HuH-7 (cell line): ENCODE results near the gene HNRNPF.
A peak's percentile ranks its signal among the peaks of the same experiment; 100 is the strongest.
"Not testable (repeated sequence)": the region's sequence is repeated elsewhere in the genome, so short reads cannot be mapped to it uniquely, and the experiment has no call there.

ENCODE experiments used
- DNase-seq: peaks from one replicate; pipeline ENCODE4 v3.0.0; 2011; ENCODE audit warnings: low spot score

Gene HNRNPF, protein sequence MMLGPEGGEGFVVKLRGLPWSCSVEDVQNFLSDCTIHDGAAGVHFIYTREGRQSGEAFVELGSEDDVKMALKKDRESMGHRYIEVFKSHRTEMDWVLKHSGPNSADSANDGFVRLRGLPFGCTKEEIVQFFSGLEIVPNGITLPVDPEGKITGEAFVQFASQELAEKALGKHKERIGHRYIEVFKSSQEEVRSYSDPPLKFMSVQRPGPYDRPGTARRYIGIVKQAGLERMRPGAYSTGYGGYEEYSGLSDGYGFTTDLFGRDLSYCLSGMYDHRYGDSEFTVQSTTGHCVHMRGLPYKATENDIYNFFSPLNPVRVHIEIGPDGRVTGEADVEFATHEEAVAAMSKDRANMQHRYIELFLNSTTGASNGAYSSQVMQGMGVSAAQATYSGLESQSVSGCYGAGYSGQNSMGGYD

GRCh38 chr10:43408710-43409384 lies at the start of gene HNRNPF:
Gene HNRNPF, minus strand, starts transcription at chr10:43409186. Its CDS starts 21,302 bp downstream, at chr10:43387884.
- DNase-seq: peak; percentile 73

DNA sequence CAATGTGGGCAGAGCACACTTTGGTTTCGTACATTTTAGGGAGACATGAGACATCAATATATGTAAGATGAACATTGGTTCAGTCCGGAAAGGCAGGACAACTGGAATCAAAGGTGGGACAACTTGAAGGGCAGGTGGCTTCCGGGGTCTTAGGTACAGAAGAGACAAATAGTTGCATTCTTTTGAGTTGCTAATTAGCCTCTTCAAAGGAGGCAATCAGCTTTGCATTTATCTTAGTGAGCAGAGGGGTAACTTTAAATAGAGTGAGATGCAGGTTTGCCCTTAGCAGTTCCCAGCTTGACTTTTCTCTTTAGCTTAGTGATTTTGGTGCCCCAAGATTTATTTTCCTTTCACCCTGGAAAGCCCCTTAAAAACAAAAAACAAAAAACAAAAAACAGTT lies 49.2 kb upstream of the HNRNPF start:
- no peak for DNase-seq

DNA sequence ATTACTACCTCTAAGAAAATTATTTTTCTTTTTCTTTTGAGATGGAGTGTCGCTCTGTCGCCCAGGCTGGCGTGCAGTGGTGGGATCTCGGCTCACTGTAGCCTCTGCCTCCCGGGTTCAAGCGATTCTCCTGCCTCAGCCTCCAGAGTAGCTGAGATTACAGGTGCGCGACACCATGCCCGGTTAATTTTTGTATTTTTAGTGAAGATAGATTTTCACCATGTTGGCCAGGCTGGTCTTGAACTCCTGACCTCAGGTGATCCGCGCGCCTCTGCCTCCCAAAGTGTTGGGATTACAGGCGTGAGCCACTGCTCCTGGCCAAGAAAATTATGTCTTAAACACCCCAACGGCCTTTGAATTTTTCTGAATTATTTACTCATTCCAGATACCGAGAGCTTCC lies 47.6 kb upstream of the HNRNPF start:
- DNase-seq: not testable (repeated sequence)

DNA sequence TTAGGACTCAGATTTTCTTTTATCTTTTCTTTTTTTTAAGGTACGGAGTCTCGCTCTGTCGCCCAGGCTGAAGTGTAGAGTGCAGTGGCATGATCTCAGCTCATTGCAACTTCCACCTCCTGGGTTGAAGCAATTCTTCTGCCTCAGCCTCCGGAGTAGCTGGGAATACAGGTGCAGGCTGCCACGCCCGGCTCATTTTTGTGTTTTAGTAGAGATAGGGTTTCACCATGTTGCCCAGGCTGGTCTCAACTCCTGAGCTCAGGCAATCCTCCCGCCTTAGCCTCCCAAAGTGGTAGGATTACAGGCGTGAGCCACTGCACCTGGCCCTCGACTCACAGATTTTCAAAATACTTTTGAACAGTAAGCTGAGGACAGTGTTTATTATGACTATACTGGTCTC lies 45.0 kb upstream of the HNRNPF start:
- DNase-seq: not testable (repeated sequence)

DNA sequence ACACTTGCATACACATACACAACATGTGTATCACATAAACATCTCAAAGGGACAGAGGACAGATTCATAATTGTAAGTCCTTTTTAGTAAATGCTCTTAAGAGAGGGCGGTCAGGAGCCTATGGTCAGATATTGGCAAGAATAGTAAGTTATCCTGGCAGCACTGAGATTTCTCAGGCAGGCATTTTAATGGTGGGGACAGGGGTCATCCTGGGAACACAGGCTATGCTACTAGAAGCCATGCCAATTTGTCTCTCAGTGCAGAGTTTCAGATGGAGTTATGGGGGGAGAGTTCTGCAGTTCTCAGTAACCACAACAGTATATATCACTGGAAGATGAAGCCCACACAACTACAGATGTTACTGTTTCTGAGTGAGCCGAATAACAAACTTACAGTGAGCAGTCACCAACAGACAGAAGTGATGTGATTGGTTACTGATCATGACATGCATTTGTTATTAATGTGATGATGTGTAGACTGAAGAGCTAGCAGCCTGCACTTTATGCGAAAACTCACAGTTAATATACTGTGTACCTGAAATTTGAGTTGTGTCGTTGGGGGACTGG lies 44.4 kb upstream of the HNRNPF start:
- no peak for DNase-seq

DNA sequence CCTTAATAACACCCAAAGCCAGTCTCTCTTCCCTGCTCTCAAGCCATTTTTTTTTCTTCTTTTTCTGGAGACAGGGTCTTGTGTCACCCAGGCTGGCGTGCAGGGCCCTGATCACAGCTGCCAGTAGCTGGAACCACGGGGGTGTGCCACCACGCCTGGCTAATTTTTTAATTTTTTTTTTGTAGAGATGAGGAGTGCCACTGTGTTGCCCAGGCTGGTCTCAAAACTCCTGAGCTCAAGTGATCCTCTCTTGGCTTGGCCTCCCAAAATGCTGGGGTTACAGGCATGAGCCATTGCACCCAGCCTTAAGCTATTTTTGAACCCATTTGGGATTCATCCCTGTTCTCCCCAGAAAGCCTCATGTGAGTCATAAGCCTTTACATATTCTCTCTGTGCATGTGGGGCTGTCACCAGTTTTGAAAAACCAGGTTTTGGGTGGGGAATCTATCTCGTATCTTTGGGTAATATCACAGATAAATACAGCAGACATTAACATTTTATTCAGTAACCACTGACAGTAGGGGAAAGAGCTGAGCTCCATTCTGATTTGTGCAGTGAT lies 43.4 kb upstream of the HNRNPF start:
- no peak for DNase-seq

DNA sequence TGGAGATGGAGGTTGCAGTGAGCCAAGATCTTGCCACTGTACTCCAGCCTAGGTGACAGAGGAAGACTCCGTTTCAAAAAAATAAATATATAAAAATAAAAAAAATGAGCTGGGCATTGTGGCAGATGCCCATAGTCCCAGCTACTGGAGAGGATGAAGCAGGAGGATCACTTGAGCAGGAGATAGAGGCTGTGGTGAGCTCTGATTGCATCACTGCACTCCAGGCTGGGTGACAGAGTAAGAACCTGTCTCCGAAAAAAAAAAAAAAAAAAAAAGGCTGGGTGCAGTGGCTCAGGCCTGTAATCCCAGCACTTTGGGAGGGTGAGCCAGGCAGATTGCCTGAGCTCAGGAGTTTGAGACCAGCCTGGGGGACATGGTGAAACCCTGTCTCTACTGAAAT lies 39.8 kb upstream of the HNRNPF start:
- DNase-seq: no peak

DNA sequence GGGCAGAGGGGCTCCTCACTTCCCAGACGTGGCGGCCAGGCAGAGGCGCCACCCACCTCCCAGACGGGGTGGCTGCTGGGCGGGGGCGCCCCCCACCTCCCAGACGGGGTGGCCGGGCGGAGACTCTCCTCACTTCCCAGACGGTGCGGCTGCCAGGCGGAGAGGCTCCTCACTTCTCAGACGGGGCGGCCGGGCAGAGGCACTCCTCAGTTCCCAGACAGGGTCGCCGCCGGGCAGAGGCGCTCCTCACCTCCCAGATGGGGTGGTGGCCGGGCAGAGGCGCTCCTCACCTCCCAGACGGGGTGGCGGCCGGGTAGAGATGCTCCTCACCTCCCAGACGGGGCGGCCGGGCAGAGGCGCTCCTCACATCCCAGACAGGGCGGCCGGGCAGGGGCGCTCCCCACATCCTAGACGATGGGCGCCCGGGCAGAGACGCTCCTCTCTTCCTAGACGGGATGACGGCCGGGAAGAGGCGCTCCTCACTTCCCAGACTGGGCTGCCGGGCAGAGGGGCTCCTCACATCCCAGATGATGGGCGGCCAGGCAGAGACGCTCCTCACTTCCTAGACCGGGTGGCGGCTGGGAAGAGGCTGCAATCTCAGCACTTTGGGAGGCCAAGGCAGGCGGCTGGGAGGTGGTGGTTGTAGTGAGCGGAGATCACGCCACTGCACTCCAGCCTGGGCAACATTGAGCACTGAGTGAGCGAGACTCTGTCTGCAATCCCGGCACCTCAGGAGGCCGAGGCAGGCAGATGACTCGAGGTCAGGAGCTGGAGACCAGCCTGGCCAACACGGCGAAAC lies 37.4 kb upstream of the HNRNPF start:
- not testable (repeated sequence) for DNase-seq

- no peak for DNase-seq
Observed at GRCh38 chr10:43444897-43445466, 36.0 kb upstream of the HNRNPF start.

DNA sequence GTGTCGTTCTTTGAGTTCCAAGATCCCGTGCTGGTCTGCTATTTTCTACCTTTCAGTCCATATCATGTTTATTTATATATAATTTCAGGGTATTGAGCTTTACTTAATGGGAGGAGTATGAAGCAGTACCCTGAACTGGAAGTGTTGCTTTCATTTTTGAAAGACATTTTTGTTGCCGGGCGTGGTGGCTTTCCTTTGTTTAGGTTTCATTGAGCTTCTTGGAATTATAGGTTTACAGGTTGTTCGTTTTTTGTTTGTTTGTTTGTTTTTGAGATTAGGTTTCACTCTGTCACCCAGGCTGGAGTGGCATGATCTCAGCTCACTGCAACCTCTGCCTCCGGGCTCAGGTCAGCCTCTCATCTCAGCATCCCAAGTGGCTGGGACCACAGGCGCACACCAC lies 35.3 kb upstream of the HNRNPF start:
- DNase-seq: no peak

- no peak for DNase-seq
Observed at GRCh38 chr10:43440463-43441134, 31.6 kb upstream of the HNRNPF start.

- DNase-seq: peak; percentile 35
Observed at GRCh38 chr10:43437141-43437870, 28.3 kb upstream of the HNRNPF start.

GRCh38 chr10:43436291-43437140 lies 27.5 kb upstream of the HNRNPF start, which contains the start of gene ZNF487:
Gene ZNF487, plus strand, starts transcription at chr10:43437111. Its CDS starts 38,703 bp downstream, at chr10:43475814.
- peak; percentile 84 for DNase-seq

DNA sequence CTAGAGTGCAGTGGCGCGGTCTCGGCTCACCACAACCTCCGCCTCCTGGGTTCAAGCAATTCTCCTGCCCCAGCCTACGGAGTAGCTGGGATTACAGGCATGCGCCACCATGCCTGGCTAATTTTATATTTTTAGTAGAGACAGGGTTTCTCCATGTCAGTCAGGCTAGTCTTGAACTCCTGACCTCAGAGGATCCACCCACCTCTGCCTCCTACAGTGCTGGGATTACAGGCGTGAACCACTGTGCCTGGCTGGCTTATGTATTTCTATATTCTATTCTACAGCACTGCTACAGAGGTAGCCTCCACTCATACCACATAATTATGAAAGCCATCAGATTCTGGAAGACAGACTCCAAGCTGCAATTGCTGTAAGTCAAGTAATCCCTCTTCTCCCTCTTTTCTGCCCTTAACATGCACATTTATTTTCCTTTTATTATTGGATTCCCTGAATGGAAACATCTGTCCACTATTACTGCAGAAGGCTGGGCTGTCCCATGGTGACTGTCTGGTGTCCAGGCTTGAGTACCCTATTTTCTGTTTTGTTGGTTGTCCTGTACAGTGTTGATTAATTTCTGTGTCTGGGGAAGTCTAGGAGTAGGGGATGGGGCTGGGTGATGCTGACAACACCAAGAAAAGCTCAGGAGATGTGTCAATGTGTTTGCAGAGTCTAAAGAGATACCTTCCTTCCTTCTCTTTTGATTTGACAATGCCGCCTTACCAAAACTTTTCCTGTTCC lies 22.1 kb upstream of the HNRNPF start:
- no peak for DNase-seq

- DNase-seq: no peak
Observed at GRCh38 chr10:43427166-43427825, 18.3 kb upstream of the HNRNPF start.

DNA sequence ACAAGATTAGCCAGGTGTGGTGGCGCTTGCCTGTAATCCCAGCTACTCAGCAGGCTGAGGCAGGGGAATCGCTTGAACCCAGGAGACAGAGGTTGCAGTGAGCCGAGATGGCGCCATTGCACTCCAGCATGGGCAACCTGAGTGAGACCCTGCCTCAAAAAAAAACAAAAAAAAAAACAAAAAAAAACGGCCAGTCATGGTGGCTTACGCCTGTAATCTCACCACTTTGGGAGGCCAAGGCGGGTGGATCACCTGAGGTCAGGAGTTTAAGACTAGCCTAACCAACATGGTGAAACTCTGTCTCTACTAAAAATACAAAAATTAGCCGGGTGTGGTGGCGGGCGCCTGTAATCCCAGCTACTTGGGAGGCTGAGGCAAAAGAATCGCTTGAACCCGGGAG lies 17.5 kb upstream of the HNRNPF start:
- not testable (repeated sequence) for DNase-seq

- no peak for DNase-seq
Observed at GRCh38 chr10:43424416-43424815, 15.4 kb upstream of the HNRNPF start.

GRCh38 chr10:43421944-43422343 lies 13.0 kb upstream of the HNRNPF start:
- DNase-seq: not testable (repeated sequence)
